22Rv1 (cell line): ENCODE measurements around the gene APOLD1.
"Not testable (repeated sequence)": the region's sequence is repeated elsewhere in the genome, so short reads cannot be mapped to it uniquely, and the experiment has no call there.

Source experiments
- H3K27ac ChIP-seq: fragments of 450-650 bp; 2 replicates; pipeline ENCODE4 v1.5.1; 2017
- CTCF ChIP-seq: fragments of 450-650 bp; IDR thresholded peaks from 2 replicates; pipeline ENCODE4 v1.5.1; 2017; ENCODE audit warnings: mild to moderate bottlenecking
- ZFX ChIP-seq: fragments of 450-650 bp; IDR thresholded peaks from 2 replicates; pipeline ENCODE4 v1.6.1; 2017; ENCODE audit warnings: antibody characterized with exemption, borderline replicate concordance

Gene APOLD1

GRCh38 chr12:12784911-12785814, at the start of gene APOLD1:
Gene APOLD1 (plus strand): TSS chr12:12785659. CDS start chr12:12785692, 33 bp downstream.
- peak within 1 kb of the TSS; percentile 55 for H3K27ac ChIP-seq
- TF ChIP-seq ZFX (no peak), CTCF (no peak)

GRCh38 chr12:12736759-12737676, 48.4 kb upstream of the APOLD1 start:
- TF ChIP-seq ZFX, result no peak
- peak; percentile 85 for TF ChIP-seq CTCF
- H3K27ac ChIP-seq, result no peak overlapping the region

GRCh38 chr12:12738152-12738551, 47.3 kb upstream of the APOLD1 start:
- H3K27ac ChIP-seq, result not testable (repeated sequence)

GRCh38 chr12:12741660-12742059, 43.8 kb upstream of the APOLD1 start:
- no peak overlapping the region for H3K27ac ChIP-seq
- TF ChIP-seq CTCF, result no peak
- no peak for TF ChIP-seq ZFX

- no peak overlapping the region for H3K27ac ChIP-seq
- no peak for TF ChIP-seq ZFX
- TF ChIP-seq CTCF, result no peak
Observed at GRCh38 chr12:12744546-12745305, 40.7 kb upstream of the APOLD1 start.

- H3K27ac ChIP-seq, result no peak overlapping the region
- TF ChIP-seq CTCF, result no peak
- no peak for TF ChIP-seq ZFX
Observed at GRCh38 chr12:12745576-12746211, 39.8 kb upstream of the APOLD1 start.

GRCh38 chr12:12747278-12747677, 38.2 kb upstream of the APOLD1 start:
- TF ChIP-seq CTCF (no peak), ZFX (no peak)

More at GRCh38 chr12:12747278-12747677, 38.2 kb upstream of the APOLD1 start:
- no peak overlapping the region for H3K27ac ChIP-seq
